PFSK-1 (cell line): ENCODE data around the gene CSH1.

Experiments used
- FOXP2 ChIP-seq: optimal IDR thresholded peaks from 2 replicates; pipeline ENCODE3; 2011; ENCODE audit warnings: borderline replicate concordance, control low read depth, inconsistent platforms; ENCODE audit not compliant: insufficient read depth; ENCODE audit errors: extremely low read length, extremely low read depth
- POLR2AphosphoS5 ChIP-seq: IDR thresholded peaks from 2 replicates; pipeline ENCODE4 v1.6.1; 2012; ENCODE audit warnings: low read depth, mild to moderate bottlenecking, control low read depth, low read length, moderate library complexity
- SIN3A ChIP-seq: IDR thresholded peaks from 2 replicates; pipeline ENCODE4 v1.6.1; 2012; ENCODE audit warnings: mild to moderate bottlenecking, low read length, moderate library complexity, borderline replicate concordance; ENCODE audit not compliant: insufficient read depth
- TAF1 ChIP-seq: IDR thresholded peaks from 2 replicates; pipeline ENCODE4 v1.6.1; 2012; ENCODE audit warnings: low read length, control low read depth, borderline replicate concordance; ENCODE audit not compliant: insufficient read depth
- TF ChIP-seq, protein P1 (sequence below), 2 experiments: IDR thresholded peaks; 2 replicates each; pipeline versions ENCODE4 v1.6.1 to v1.8.0; 2011 to 2012; ENCODE audit warnings: low read depth in 2 of 2, low read length in 2 of 2, control low read depth in 1 of 2, inconsistent platforms in 1 of 2, mild to moderate bottlenecking in 1 of 2, moderate library complexity in 1 of 2; ENCODE audit not compliant: insufficient read depth in 1 of 2

Gene CSH1

DNA sequence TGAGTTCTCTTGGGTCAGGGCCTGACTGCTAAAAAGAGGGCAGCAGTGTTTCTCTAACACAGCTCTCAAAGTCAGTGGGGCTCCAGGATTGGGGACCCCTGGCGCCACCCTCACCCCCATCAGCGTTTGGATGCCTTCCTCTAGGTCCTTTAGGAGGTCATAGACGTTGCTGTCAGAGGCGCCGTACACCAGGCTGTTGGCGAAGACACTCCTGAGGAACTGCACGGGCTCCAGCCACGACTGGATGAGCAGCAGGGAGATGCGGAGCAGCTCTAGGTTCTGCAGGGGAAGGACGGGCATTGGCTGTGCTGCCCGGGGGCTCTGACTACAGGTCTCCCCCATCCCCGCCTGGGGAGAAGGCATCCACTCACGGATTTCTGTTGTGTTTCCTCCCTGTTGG lies 21.3 kb upstream of the CSH1 start:
- no peak for TF ChIP-seq TAF1
- no peak for TF ChIP-seq POLR2AphosphoS5
- no peak for TF ChIP-seq SIN3A
- TF ChIP-seq, protein P1, sequence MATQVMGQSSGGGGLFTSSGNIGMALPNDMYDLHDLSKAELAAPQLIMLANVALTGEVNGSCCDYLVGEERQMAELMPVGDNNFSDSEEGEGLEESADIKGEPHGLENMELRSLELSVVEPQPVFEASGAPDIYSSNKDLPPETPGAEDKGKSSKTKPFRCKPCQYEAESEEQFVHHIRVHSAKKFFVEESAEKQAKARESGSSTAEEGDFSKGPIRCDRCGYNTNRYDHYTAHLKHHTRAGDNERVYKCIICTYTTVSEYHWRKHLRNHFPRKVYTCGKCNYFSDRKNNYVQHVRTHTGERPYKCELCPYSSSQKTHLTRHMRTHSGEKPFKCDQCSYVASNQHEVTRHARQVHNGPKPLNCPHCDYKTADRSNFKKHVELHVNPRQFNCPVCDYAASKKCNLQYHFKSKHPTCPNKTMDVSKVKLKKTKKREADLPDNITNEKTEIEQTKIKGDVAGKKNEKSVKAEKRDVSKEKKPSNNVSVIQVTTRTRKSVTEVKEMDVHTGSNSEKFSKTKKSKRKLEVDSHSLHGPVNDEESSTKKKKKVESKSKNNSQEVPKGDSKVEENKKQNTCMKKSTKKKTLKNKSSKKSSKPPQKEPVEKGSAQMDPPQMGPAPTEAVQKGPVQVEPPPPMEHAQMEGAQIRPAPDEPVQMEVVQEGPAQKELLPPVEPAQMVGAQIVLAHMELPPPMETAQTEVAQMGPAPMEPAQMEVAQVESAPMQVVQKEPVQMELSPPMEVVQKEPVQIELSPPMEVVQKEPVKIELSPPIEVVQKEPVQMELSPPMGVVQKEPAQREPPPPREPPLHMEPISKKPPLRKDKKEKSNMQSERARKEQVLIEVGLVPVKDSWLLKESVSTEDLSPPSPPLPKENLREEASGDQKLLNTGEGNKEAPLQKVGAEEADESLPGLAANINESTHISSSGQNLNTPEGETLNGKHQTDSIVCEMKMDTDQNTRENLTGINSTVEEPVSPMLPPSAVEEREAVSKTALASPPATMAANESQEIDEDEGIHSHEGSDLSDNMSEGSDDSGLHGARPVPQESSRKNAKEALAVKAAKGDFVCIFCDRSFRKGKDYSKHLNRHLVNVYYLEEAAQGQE (IDR thresholded peaks at IDR 0.05; ENCODE audit: insufficient read depth in 1 of 2, low read depth in 2 of 2, low read length in 2 of 2) = no peak
- TF ChIP-seq FOXP2 = no peak

DNA sequence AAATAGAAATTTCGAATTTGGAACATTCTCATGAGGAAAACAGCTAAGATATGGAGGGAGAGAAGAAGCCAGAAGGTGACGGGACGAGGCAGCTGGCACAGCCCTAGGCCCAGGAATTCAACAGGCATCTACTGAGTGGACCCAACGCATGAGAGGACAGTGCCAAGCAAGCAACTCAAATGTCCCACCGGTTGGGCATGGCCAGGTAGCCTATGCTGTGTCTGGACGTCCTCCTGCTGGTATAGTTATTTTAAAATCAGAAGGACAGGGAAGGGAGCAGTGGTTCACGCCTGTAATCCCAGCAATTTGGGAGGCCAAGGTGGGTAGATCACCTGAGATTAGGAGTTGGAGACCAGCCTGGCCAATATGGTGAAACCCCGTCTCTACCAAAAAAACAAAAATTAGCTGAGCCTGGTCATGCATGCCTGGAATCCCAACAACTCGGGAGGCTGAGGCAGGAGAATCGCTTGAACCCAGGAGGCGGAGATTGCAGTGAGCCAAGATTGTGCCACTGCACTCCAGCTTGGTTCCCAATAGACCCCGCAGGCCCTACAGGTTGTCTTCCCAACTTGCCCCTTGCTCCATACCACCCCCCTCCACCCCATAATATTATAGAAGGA lies 20.3 kb upstream of the CSH1 start:
- TF ChIP-seq TAF1 (no peak), SIN3A (no peak), POLR2AphosphoS5 (no peak), FOXP2 (no peak)
- TF ChIP-seq, protein P1 (IDR thresholded peaks at IDR 0.05; ENCODE audit: insufficient read depth in 1 of 2, low read depth in 2 of 2, low read length in 2 of 2) = no peak

- TF ChIP-seq FOXP2 = no peak
- TF ChIP-seq, protein P1 (IDR thresholded peaks at IDR 0.05; ENCODE audit: insufficient read depth in 1 of 2, low read depth in 2 of 2, low read length in 2 of 2) = no peak
These were observed 18.1 kb upstream of the CSH1 start for GRCh38 chr17:63914471-63914870.

- TF ChIP-seq FOXP2 = no peak
- no peak for TF ChIP-seq SIN3A
- TF ChIP-seq TAF1 = no peak
- no peak for TF ChIP-seq POLR2AphosphoS5
- TF ChIP-seq, protein P1 (IDR thresholded peaks at IDR 0.05; ENCODE audit: insufficient read depth in 1 of 2, low read depth in 2 of 2, low read length in 2 of 2) = no peak
These were observed 15.3 kb upstream of the CSH1 start for GRCh38 chr17:63911657-63912100.

DNA sequence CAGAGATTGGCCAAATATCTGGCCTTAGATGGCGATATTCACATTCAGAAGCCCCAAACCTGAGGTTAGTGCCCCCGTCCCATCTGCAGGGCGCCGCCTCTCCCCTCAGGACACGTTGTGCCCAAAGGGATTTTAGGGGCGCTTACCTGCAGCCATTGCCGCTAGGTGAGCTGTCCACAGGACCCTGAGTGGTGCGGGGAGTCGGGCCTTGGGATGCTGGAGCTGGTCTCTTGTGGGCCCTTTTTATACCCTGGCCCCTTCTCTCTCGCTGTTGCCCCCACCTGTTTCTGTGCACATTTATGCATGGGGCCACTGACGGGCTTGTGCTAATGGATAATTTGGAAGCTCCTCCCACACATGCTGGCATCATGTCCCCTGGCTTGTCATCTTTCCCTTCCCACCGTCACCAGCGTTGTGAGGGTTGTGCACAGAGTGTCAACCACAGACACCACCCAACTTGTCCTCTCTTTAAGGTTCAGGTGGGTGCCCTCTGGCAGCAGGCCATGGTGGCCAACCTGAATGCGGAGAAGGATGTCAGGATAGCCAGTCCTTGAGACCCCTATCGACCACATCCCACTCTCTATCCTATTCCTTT lies 14.8 kb upstream of the CSH1 start, which contains the start of gene CSHL1:
Gene CSHL1 (minus strand): TSS at position 218 of the 595 bp plus-strand sequence. CDS start 62 bp downstream, at position 156.
- TF ChIP-seq, protein P1 (IDR thresholded peaks at IDR 0.05; ENCODE audit: insufficient read depth in 1 of 2, low read depth in 2 of 2, low read length in 2 of 2) = no peak
- no peak for TF ChIP-seq SIN3A
- TF ChIP-seq TAF1 = no peak
- TF ChIP-seq FOXP2 = no peak
- no peak for TF ChIP-seq POLR2AphosphoS5
